ENCODE measurements around the gene ABLIM3. TPM values are rescaled to one million over a fixed set of nuclear protein-coding genes. Genes with fewer than 3 reads are reported as not detected.

The ABLIM3 gene
- total and polyA plus RNA-seq, 2 experiments from 2014 or later, result 0.19 to 2.2 TPM

- H3K9me3 Mint-ChIP-seq, result no peaks in the 10 kb centered on the region
- H3K4me3 Mint-ChIP-seq, result no peak overlapping the region
- no peak overlapping the region for H2AFZ ChIP-seq
- H3K4me2 ChIP-seq, result no peak overlapping the region
- no peaks in the 10 kb centered on the region for H3K4me1 Mint-ChIP-seq
- peaks cover 9% of the 10 kb centered on the region for H3K9me2 ChIP-seq (ENCODE audit: insufficient read depth)
- no peak for TF ChIP-seq JUNB (IDR thresholded peaks at IDR 0.05; ENCODE audit: unreplicated experiment)
- TF ChIP-seq POLR2AphosphoS5 (IDR thresholded peaks at IDR 0.05; ENCODE audit: low read depth), result no peak
- no peak for TF ChIP-seq ETS1 (IDR thresholded peaks at IDR 0.05)
- TF ChIP-seq ZNF462 (CRISPR knock-in tag; IDR thresholded peaks at IDR 0.05), result no peak
- no peak for TF ChIP-seq NANOG (IDR thresholded peaks at IDR 0.05; ENCODE audit: borderline replicate concordance)
- TF ChIP-seq CTCF (conservative IDR thresholded peaks at IDR 0.05; ENCODE audit: low read depth in 2 of 2), result no peak
- TF ChIP-seq ZNF331 (CRISPR knock-in tag; IDR thresholded peaks at IDR 0.05; ENCODE audit: low read depth), result no peak
- no peak for TF ChIP-seq ZNF114 (CRISPR knock-in tag; IDR thresholded peaks at IDR 0.05)
- TF ChIP-seq CREB1 (CRISPR knock-in tag; IDR thresholded peaks at IDR 0.05; ENCODE audit: low read depth), result no peak
- TF ChIP-seq STAT1 (IDR thresholded peaks at IDR 0.05; ENCODE audit: unreplicated experiment), result no peak
- no peak for TF ChIP-seq EZH2phosphoT487 (IDR thresholded peaks at IDR 0.05; ENCODE audit: unreplicated experiment)
- TF ChIP-seq REST (IDR thresholded peaks at IDR 0.05; ENCODE audit: unreplicated experiment), result no peak
- TF ChIP-seq EZH2 (IDR thresholded peaks at IDR 0.05; ENCODE audit: low read depth, unreplicated experiment), result no peak
- H3K4me1 ChIP-seq (ENCODE audit: insufficient read depth), result no peaks in the 10 kb centered on the region
- peaks cover 3% of the 10 kb centered on the region for H3K27me3 Mint-ChIP-seq (ENCODE audit: insufficient read depth, low read depth, poor library complexity)
- no peaks in the 10 kb centered on the region for H3K36me3 Mint-ChIP-seq (ENCODE audit: low read depth)
- H3K27ac ChIP-seq (ENCODE audit: low read depth), result no peak overlapping the region
- H3F3A ChIP-seq (replicated peaks; ENCODE audit: low read depth), result no peaks in the 10 kb centered on the region
- no peaks in the 10 kb centered on the region for H4K20me1 ChIP-seq (replicated peaks; ENCODE audit: insufficient read depth)
- no peaks in the 10 kb centered on the region for H3K79me2 ChIP-seq (replicated peaks; ENCODE audit: insufficient read depth)
- H3K27ac Mint-ChIP-seq, result no peak overlapping the region
- H3K4me3 ChIP-seq, result no peak overlapping the region
- no peaks in the 10 kb centered on the region for H3K27me3 ChIP-seq (ENCODE audit: insufficient read depth)
- H3K36me3 ChIP-seq (ENCODE audit: insufficient read depth), result no peaks in the 10 kb centered on the region; the same call in 1 of the 2 replicates
- ATAC-seq (no peak), DNase-seq (ENCODE audit: low spot score) (no peak)
Observed at GRCh38 chr5:149203921-149204441, 62.7 kb downstream of the ABLIM3 start.

Data from GM23338 (cell line).